Coronary artery (tissue), 2 donors: ENCODE measurements around the gene ELP5.

Source experiments
- DNase-seq: peaks from one replicate; pipeline ENCODE4 v3.0.0-alpha.2; 2017; ENCODE audit warnings: low spot score
- H3K27ac ChIP-seq, 2 donors: fragments of 200-600 bp; sonication (generic); one replicate each; pipeline ENCODE4 v1.5.1; 2016 to 2019
- H3K4me3 ChIP-seq: fragments of 200-600 bp; sonication (generic); 2 replicates; pipeline ENCODE4 v1.5.1; 2016; ENCODE audit warnings: mild to moderate bottlenecking, moderate library complexity
- TF ChIP-seq, protein P1 (sequence below): fragments of 200-600 bp; sonication (generic); IDR thresholded peaks from one replicate; pipeline ENCODE4 v1.5.1; 2019; ENCODE audit warnings: antibody characterized with exemption

The ELP5 gene, protein sequence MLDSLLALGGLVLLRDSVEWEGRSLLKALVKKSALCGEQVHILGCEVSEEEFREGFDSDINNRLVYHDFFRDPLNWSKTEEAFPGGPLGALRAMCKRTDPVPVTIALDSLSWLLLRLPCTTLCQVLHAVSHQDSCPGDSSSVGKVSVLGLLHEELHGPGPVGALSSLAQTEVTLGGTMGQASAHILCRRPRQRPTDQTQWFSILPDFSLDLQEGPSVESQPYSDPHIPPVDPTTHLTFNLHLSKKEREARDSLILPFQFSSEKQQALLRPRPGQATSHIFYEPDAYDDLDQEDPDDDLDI

DNA sequence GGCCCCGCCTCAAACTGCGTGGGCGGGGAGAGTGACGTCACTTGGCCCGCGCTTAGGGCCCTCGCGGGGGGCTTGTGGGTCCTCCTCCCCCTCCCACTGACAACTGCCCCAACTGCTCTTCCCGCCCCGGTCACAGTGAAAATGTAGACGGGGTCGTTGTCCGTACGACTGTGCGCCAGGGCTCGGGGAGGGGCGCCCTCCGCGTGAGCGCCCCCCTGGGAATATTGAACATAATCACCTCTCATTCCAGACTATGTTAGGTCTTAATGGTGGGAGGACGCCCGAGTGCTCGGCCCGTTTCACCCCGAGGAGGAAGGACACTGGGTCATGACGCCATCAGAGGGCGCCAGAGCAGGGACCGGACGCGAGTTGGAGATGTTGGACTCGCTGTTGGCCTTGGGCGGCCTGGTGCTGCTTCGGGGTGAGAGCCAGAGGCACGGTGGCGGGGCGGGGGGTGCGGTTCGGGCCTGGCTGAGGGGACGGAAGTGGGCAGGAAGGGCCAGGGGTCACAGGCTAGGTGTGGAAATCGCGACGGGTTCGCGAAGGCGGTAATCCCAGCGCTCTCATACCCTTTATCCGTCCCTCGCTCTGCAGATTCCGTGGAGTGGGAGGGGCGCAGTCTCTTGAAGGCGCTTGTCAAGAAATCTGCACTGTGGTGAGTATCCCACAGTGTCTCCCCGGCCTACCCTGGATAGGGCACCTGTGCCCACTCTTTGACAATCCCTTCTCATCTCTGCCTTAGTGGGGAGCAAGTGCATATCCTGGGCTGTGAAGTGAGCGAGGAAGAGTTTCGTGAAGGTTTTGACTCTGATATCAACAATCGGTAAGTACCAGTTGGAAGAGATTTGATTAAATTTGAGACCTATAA lies at the start of gene ELP5:
TSS of gene ELP5 (plus strand) at position 40 of the 868 bp plus-strand sequence. CDS start at position 376, 336 bp downstream.
- TF ChIP-seq, protein P1, sequence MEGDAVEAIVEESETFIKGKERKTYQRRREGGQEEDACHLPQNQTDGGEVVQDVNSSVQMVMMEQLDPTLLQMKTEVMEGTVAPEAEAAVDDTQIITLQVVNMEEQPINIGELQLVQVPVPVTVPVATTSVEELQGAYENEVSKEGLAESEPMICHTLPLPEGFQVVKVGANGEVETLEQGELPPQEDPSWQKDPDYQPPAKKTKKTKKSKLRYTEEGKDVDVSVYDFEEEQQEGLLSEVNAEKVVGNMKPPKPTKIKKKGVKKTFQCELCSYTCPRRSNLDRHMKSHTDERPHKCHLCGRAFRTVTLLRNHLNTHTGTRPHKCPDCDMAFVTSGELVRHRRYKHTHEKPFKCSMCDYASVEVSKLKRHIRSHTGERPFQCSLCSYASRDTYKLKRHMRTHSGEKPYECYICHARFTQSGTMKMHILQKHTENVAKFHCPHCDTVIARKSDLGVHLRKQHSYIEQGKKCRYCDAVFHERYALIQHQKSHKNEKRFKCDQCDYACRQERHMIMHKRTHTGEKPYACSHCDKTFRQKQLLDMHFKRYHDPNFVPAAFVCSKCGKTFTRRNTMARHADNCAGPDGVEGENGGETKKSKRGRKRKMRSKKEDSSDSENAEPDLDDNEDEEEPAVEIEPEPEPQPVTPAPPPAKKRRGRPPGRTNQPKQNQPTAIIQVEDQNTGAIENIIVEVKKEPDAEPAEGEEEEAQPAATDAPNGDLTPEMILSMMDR = no peak
- peak within 1 kb of the TSS; percentile 99 for H3K27ac ChIP-seq
- peak within 1 kb of the TSS; percentile 95 for H3K4me3 ChIP-seq
- peak; percentile 99 for DNase-seq

DNA sequence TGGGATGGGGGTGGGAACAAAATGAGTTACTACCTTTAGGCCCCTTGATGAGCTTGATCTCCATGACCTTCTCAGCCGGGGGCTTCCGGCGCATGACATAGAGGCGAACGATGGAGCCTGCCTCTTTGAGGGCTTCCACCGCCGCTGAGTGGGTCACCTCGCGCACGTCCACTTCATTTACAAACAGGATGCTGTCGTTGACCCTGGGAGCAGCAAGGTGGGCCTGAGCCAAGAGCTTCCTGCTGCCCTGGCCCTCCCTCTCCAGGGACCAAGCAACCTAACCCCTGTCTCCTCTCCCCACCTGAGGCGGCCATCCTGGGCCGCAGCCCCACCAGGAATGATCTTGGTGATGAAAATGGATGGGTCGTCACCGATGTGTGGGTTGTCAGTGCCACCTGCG lies 48.6 kb upstream of the ELP5 start:
- Histone ChIP-seq H3K27ac (no peak overlapping the region), H3K4me3 (no peak overlapping the region)
- TF ChIP-seq, protein P1 = no peak
- no peak for DNase-seq

DNA sequence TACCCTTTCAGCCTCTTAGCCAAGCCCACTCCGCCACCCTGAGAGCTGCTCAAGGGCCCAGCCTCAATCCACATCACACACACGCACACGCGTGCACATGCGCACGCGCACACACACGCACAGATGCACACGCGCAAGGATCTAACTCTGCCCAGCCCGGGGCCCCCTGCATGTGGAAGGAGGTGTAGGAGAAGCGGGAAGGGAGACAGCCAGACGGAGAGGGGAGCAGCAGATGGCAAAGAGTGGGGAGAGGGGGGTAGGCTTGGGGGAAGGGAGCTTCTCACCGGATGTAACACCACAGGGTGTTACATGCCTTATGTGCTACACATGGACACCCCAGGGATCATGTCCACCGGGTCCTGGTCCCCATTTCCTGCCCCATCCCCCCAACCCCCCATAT lies 47.7 kb upstream of the ELP5 start:
- H3K4me3 ChIP-seq = peak overlapping the region; percentile 76
- TF ChIP-seq, protein P1 = no peak
- H3K27ac ChIP-seq = peak overlapping the region; percentile 57 to 70
- DNase-seq = no peak

DNA sequence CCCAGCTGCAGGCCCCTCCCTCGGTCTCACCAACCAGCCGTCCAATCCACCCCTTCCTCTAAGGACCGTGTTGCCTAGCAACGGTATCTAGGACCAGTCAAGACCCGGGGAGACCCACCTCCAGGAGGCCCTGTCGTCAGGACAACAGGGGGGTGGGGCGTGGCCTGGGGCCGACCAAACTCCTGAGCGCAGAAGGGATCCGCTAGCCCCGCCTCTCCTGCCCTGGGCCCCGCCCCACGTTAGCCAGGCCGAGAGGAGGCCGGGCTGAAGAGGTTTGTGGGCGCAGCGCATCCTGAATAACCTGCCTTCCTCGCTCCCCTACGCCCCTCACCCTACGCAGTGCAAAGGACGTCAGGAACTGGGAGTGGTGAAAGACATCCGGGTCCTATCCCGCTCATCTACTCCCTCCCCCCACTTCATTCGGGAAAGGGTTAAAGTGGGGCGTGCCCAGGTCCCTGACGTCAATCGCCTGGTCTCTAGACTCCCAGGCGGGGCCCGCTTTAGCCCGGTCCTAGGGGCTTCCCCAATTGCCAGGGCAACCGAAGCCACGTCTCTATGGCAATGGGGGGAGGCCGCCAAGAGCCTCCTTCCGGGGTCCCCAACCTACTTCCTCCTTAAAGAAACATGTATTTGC lies 47.1 kb upstream of the ELP5 start:
- TF ChIP-seq, protein P1 = no peak
- peak; percentile 91 for DNase-seq
- peak overlapping the region; percentile 76 for H3K4me3 ChIP-seq
- peak overlapping the region; percentile 57 to 70 for H3K27ac ChIP-seq

DNA sequence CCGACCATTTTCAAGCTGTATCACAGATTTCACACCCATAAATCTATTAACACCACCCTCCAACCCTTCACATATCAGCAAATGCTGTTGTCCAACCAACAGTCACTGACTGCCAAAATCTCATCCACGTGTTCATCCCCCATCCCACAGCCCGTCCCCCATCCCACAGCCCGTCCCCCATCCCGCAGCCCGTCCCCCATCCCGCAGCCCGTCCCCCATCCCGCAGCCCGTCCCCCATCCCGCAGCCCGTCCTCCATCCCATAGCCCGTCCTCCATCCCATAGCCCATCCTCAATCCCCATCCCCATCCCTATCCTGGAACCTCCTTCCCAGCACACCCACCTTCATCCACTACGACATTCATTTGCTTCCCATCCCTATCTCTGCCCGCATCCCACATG lies 46.5 kb upstream of the ELP5 start:
- TF ChIP-seq, protein P1 = no peak
- Histone ChIP-seq H3K27ac (peak overlapping the region; percentile 57 to 70), H3K4me3 (peak overlapping the region; percentile 76)
- no peak for DNase-seq

DNA sequence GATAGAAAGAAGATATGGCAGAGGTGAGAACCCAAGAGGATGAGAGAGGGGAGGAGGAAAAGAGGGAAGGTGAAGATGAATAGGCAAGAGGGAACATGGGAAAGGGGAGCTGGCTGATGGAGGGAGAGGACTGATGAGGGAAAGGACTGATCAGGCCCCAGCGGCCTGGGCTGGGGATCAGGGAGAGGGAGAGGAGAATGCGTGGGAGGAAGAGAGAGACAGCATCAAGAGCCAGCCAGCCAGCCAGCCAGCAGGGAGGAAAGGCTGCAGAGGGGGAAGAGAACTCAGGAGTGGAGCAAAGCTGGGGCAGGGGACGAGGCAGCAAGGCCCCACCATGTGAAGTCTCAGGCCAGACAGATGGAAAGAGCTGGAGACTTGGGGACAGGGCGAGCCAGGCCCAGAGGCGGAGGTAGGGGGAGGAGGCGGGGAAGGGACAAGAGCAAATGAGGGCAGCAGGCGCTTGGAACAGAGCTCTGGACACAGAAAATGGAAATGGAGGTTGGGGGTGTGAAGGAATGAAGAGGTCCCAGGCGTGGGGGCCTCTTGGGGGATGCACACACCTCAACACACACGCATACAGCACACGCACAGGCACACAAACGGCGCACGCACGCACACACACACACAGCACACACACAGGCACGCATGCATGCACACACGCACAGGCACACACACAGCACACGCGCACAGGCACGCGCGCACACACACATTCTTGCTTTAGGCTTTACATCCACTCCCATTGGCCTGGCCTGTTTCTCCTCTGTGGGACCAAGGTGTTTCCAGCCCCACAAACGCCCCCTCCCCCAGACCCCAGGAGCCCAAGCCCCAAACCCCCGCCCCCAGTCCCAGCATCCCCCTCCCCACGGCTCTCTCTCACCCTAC lies 44.7 kb upstream of the ELP5 start:
- H3K27ac ChIP-seq = no peak overlapping the region
- no peak overlapping the region for H3K4me3 ChIP-seq
- TF ChIP-seq, protein P1 = no peak
- no peak for DNase-seq
